ENCODE results near the gene PSMD8.

PSMD8 gene

DNA sequence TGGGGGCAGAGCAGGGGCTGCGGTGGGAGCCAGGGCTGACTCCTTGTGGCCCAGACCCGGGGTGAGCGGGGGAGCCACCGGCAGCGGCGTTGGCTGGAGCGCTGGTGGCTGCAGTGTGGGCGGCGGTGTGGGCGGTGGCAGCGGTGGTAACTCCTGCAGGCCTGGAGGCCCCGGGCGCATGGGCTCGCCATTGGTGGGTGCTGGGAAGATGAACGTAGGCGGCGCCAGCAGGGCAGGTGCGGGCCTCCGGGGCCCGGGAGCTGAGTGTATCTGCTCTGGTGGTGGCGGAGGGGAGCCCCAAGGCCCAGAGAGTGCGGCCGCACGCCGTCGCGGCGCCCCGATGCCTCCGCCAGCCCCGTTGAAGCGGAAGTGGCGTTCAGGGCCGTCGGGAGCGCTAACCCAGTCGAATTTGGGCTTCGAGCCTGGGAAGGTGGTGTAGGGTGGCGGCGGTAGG, 11.5 kb downstream of the PSMD8 start:
- TF ChIP-seq EZH2phosphoT487 (IDR thresholded peaks at IDR 0.05; ENCODE audit: borderline replicate concordance), result no peak
- TF ChIP-seq, protein P1, sequence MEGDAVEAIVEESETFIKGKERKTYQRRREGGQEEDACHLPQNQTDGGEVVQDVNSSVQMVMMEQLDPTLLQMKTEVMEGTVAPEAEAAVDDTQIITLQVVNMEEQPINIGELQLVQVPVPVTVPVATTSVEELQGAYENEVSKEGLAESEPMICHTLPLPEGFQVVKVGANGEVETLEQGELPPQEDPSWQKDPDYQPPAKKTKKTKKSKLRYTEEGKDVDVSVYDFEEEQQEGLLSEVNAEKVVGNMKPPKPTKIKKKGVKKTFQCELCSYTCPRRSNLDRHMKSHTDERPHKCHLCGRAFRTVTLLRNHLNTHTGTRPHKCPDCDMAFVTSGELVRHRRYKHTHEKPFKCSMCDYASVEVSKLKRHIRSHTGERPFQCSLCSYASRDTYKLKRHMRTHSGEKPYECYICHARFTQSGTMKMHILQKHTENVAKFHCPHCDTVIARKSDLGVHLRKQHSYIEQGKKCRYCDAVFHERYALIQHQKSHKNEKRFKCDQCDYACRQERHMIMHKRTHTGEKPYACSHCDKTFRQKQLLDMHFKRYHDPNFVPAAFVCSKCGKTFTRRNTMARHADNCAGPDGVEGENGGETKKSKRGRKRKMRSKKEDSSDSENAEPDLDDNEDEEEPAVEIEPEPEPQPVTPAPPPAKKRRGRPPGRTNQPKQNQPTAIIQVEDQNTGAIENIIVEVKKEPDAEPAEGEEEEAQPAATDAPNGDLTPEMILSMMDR (conservative IDR thresholded peaks at IDR 0.05; ENCODE audit: low read length), result no peak
- Histone ChIP-seq H3K4me3 (ENCODE audit: low read length, poor library complexity, severe bottlenecking) (no peak overlapping the region), H3K9me2 (replicated peaks; ENCODE audit: low read depth, low read length) (no peaks in the 10 kb centered on the region), H3K79me2 (ENCODE audit: insufficient read depth, low read length) (no peaks in the 10 kb centered on the region), H4K20me1 (ENCODE audit: insufficient read depth, low read length, poor library complexity, severe bottlenecking) (no peaks in the 10 kb centered on the region), H2AFZ (ENCODE audit: low read length) (no peak overlapping the region), H3K9me3 (ENCODE audit: insufficient read depth, low read depth, low read length) (no peaks in the 10 kb centered on the region), H3K36me3 (ENCODE audit: insufficient read depth, low read length) (peaks cover 30% of the 10 kb centered on the region; the same call in 1 of the 2 replicates), H3F3A (ENCODE audit: low read depth) (no peaks in the 10 kb centered on the region), H3K9ac (ENCODE audit: low read depth, low read length, poor library complexity, severe bottlenecking) (no peak overlapping the region), H3K27me3 (ENCODE audit: insufficient read depth, low read length, poor library complexity, severe bottlenecking) (no peaks in the 10 kb centered on the region), H3K4me2 (ENCODE audit: low read depth, low read length, poor library complexity, severe bottlenecking) (no peak overlapping the region), H3K4me1 (ENCODE audit: insufficient read depth, low read length, poor library complexity, severe bottlenecking) (peaks cover 5% of the 10 kb centered on the region)

DNA sequence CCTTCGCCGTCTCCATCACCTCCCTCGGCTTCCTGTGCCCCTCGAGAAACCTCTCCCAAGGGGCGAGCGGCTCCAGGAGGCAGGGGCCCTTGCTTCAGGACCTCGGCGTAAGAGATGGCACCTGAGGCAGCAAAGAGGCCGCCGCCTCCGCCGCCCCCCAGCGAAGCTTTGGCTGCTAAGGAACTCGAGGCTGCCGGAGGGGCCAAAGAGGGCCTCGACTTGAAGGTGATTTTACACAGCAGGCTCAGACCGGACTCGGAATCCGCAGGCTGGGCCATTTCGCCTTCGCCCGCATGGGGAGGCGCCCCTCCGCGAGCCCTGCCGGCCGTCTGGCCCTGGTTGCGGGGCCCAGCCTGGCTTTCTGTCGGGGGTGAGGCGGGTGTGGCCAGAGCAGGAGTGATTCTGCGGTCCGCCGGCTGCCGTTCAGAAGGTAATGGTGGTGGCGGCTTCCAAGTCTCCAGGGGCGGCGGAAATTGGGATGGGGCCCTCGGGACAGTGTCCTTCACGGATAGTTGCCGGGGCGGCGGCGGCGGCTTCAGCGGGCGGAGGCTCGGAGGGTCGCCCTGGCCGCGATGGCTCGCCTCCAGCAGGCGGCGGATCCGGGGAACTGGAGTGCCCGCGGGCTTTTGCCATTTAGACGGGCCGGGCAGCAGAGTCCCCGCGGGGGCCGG, 12.1 kb downstream of the PSMD8 start:
- TF ChIP-seq, protein P1 (conservative IDR thresholded peaks at IDR 0.05; ENCODE audit: low read length), result no peak
- no peak for TF ChIP-seq EZH2phosphoT487 (IDR thresholded peaks at IDR 0.05; ENCODE audit: borderline replicate concordance)
- no peaks in the 10 kb centered on the region for H4K20me1 ChIP-seq (ENCODE audit: insufficient read depth, low read length, poor library complexity, severe bottlenecking)
- H3K4me2 ChIP-seq (ENCODE audit: low read depth, low read length, poor library complexity, severe bottlenecking), result no peak overlapping the region
- no peaks in the 10 kb centered on the region for H3F3A ChIP-seq (ENCODE audit: low read depth)
- H3K4me3 ChIP-seq (ENCODE audit: low read length, poor library complexity, severe bottlenecking), result no peak overlapping the region
- no peak overlapping the region for H3K9ac ChIP-seq (ENCODE audit: low read depth, low read length, poor library complexity, severe bottlenecking)
- H3K9me2 ChIP-seq (replicated peaks; ENCODE audit: low read depth, low read length), result no peaks in the 10 kb centered on the region
- no peak overlapping the region for H2AFZ ChIP-seq (ENCODE audit: low read length)
- no peaks in the 10 kb centered on the region for H3K79me2 ChIP-seq (ENCODE audit: insufficient read depth, low read length)
- peaks cover 5% of the 10 kb centered on the region for H3K4me1 ChIP-seq (ENCODE audit: insufficient read depth, low read length, poor library complexity, severe bottlenecking)
- H3K9me3 ChIP-seq (ENCODE audit: insufficient read depth, low read depth, low read length), result no peaks in the 10 kb centered on the region
- H3K27me3 ChIP-seq (ENCODE audit: insufficient read depth, low read length, poor library complexity, severe bottlenecking), result no peaks in the 10 kb centered on the region
- H3K36me3 ChIP-seq (ENCODE audit: insufficient read depth, low read length), result peaks cover 24% of the 10 kb centered on the region; the same call in 1 of the 2 replicates

DNA sequence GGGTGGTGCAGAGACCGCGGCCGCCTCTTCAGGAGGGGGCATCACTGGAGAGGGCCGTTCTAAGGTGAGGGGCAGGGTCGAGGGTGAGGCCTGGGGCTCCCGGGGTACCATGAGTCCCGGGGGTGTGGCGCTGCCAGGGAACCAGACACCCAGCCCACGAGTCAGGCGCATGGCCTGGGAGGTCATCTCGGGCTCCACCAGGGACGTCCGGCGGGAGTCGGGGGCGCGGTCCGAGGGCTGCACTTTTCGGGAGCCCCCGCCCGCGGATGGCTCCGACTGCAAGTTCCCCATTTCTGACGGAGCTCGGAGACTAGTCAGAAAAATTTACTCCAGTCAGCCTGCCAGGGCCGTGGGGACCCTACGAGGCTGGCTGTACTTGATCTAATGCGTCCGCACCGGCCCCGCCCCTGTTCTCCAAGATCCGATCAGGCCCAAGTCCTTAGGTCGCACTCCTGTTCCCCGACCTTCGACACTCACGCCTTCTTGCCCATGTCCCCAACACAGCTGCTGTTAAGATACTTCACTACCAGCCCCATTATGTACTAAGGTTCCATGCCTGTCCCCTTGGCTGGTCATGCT, 12.7 kb downstream of the PSMD8 start:
- H3K9me3 ChIP-seq (ENCODE audit: insufficient read depth, low read depth, low read length), result no peaks in the 10 kb centered on the region
- no peaks in the 10 kb centered on the region for H3K79me2 ChIP-seq (ENCODE audit: insufficient read depth, low read length)
- peaks cover 18% of the 10 kb centered on the region; the same call in 1 of the 2 replicates for H3K36me3 ChIP-seq (ENCODE audit: insufficient read depth, low read length)
- no peaks in the 10 kb centered on the region for H3K27me3 ChIP-seq (ENCODE audit: insufficient read depth, low read length, poor library complexity, severe bottlenecking)
- H4K20me1 ChIP-seq (ENCODE audit: insufficient read depth, low read length, poor library complexity, severe bottlenecking), result no peaks in the 10 kb centered on the region
- no peak overlapping the region for H2AFZ ChIP-seq (ENCODE audit: low read length)
- H3K9ac ChIP-seq (ENCODE audit: low read depth, low read length, poor library complexity, severe bottlenecking), result no peak overlapping the region
- no peak for TF ChIP-seq EZH2phosphoT487 (IDR thresholded peaks at IDR 0.05; ENCODE audit: borderline replicate concordance)
- TF ChIP-seq, protein P1 (conservative IDR thresholded peaks at IDR 0.05; ENCODE audit: low read length), result no peak
- H3K4me2 ChIP-seq (ENCODE audit: low read depth, low read length, poor library complexity, severe bottlenecking), result peak overlapping the region; percentile 93
- no peak overlapping the region for H3K4me3 ChIP-seq (ENCODE audit: low read length, poor library complexity, severe bottlenecking)
- H3K4me1 ChIP-seq (ENCODE audit: insufficient read depth, low read length, poor library complexity, severe bottlenecking), result peaks cover 5% of the 10 kb centered on the region
- no peaks in the 10 kb centered on the region for H3K9me2 ChIP-seq (replicated peaks; ENCODE audit: low read depth, low read length)
- no peaks in the 10 kb centered on the region for H3F3A ChIP-seq (ENCODE audit: low read depth)
